HL-60 (cell line): ENCODE data around the gene GREB1.

ENCODE experiments used
- DNase-seq, 2 experiments: peaks; one replicate each; pipeline ENCODE4 v3.0.0-alpha.2; 2010 to 2020; ENCODE audit warnings: low read depth in 1 of 2, low spot score in 1 of 2
- H3K27ac ChIP-seq: fragments of 250-450 bp; sonication (Bioruptor Pico); replicated peaks from 2 replicates; pipeline ENCODE4 v1.5.1; 2020; ENCODE audit warnings: mild to moderate bottlenecking, moderate library complexity
- H3K27me3 ChIP-seq: fragments of 250-450 bp; sonication (Bioruptor Pico); 2 replicates; pipeline ENCODE4 v1.5.1; 2021; ENCODE audit warnings: mild to moderate bottlenecking, moderate library complexity; ENCODE audit not compliant: insufficient read depth, poor library complexity, severe bottlenecking
- H3K4me3 ChIP-seq: replicated peaks from 2 replicates; pipeline ENCODE4 v1.5.1; 2011; ENCODE audit warnings: mild to moderate bottlenecking, control low read depth, low read length; ENCODE audit not compliant: insufficient read depth
- GABPA ChIP-seq: IDR thresholded peaks from 2 replicates; pipeline ENCODE4 v1.6.1; 2012; ENCODE audit warnings: low read depth
- POLR2AphosphoS5 ChIP-seq: IDR thresholded peaks from 2 replicates; pipeline ENCODE4 v1.6.1; 2012; ENCODE audit warnings: low read depth
- SPI1 ChIP-seq: IDR thresholded peaks from 2 replicates; pipeline ENCODE4 v1.6.1; 2012; ENCODE audit warnings: low read depth, mild to moderate bottlenecking, borderline replicate concordance
- TF ChIP-seq, protein P1 (sequence below): IDR thresholded peaks from 2 replicates; pipeline ENCODE4 v1.6.1; 2012; ENCODE audit warnings: low read depth; ENCODE audit not compliant: insufficient replicate concordance
- TF ChIP-seq, protein P2 (sequence below): IDR thresholded peaks from one replicate; pipeline ENCODE4 v1.5.1; 2011; ENCODE audit warnings: low read length, control low read depth, inconsistent platforms; ENCODE audit not compliant: insufficient read depth

GREB1 gene

DNA sequence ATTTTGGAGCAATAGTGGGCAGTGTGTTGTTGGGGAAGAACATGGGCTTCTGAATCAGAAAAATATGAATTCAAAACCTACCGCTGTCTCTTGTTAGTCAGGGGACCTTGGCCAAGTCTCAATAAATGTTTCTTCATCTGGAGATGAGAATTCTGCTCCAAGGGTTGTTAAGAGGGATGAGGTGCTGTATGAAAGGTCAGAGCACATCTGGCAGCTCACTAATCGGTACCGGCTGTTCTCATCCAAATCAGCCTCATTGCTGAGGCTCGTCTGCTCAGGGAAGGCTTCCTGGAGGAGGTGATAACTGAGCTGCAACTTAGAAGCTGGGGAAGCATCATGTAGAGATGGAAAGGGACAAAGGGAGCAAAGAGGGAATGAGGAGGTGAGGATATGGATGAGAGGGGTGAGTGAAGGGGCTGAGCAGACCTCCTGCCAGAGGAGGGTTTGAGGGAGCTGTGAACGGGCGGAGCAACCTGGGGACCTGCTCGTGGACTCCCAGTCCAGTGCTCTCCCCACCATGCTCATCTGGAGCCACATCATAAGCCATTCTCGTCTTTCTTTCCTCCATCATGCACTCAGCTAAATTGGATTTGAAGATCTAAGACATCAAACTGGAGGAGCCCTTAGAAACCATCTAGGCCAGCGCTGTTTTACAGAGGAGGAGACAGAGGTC is 47.4 kb downstream of the GREB1 start:
- Histone ChIP-seq H3K27me3 (no peaks in the 10 kb centered on the region), H3K27ac (no peak overlapping the region), H3K4me3 (no peak overlapping the region)
- no peak for DNase-seq
- no peak for TF ChIP-seq SPI1
- TF ChIP-seq, protein P1, sequence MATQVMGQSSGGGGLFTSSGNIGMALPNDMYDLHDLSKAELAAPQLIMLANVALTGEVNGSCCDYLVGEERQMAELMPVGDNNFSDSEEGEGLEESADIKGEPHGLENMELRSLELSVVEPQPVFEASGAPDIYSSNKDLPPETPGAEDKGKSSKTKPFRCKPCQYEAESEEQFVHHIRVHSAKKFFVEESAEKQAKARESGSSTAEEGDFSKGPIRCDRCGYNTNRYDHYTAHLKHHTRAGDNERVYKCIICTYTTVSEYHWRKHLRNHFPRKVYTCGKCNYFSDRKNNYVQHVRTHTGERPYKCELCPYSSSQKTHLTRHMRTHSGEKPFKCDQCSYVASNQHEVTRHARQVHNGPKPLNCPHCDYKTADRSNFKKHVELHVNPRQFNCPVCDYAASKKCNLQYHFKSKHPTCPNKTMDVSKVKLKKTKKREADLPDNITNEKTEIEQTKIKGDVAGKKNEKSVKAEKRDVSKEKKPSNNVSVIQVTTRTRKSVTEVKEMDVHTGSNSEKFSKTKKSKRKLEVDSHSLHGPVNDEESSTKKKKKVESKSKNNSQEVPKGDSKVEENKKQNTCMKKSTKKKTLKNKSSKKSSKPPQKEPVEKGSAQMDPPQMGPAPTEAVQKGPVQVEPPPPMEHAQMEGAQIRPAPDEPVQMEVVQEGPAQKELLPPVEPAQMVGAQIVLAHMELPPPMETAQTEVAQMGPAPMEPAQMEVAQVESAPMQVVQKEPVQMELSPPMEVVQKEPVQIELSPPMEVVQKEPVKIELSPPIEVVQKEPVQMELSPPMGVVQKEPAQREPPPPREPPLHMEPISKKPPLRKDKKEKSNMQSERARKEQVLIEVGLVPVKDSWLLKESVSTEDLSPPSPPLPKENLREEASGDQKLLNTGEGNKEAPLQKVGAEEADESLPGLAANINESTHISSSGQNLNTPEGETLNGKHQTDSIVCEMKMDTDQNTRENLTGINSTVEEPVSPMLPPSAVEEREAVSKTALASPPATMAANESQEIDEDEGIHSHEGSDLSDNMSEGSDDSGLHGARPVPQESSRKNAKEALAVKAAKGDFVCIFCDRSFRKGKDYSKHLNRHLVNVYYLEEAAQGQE, result no peak
- TF ChIP-seq, protein P2, sequence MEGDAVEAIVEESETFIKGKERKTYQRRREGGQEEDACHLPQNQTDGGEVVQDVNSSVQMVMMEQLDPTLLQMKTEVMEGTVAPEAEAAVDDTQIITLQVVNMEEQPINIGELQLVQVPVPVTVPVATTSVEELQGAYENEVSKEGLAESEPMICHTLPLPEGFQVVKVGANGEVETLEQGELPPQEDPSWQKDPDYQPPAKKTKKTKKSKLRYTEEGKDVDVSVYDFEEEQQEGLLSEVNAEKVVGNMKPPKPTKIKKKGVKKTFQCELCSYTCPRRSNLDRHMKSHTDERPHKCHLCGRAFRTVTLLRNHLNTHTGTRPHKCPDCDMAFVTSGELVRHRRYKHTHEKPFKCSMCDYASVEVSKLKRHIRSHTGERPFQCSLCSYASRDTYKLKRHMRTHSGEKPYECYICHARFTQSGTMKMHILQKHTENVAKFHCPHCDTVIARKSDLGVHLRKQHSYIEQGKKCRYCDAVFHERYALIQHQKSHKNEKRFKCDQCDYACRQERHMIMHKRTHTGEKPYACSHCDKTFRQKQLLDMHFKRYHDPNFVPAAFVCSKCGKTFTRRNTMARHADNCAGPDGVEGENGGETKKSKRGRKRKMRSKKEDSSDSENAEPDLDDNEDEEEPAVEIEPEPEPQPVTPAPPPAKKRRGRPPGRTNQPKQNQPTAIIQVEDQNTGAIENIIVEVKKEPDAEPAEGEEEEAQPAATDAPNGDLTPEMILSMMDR, result no peak
- TF ChIP-seq POLR2AphosphoS5, result no peak
- TF ChIP-seq GABPA, result no peak

DNA sequence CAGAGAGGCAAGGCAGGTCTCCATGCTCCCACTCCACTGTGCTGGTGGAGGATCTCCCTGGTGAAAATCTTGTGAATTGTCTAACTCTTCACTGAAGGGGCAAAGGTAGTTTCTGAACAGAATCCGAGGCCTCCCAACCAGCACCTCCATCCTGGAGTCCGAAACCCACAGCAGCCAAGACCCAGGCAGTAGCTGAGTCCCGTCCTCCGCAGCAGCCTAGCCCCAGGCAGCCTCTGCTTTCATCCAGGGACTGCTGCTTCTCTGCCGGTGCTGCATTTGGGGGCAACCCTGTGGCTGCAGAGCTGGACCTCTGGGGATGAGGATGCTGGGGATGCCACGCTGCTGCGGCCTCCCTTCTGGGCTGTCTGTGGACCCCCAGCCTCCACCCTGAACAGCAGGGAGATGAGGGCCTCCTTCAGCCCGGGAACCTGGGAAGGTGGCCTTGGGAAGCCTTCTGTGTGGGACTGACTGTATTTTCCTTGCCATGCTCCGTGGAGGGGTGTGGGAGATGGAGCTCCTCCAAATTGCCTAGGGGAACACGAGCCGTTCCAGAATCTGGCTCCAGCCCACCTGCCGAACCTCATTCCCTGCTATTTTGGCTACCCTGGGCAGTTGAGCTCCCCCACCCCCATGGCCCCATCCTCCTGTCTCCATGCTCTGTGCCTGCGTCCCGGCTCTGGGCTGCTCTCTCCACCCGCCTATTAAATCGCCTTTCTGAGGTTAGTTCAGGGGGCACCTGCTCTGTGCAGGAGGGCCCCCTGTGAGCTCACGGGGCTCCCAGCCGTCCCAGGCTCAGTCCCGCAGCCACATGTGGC is 48.2 kb downstream of the GREB1 start:
- Histone ChIP-seq H3K4me3 (no peak overlapping the region), H3K27me3 (no peaks in the 10 kb centered on the region), H3K27ac (no peak overlapping the region)
- no peak for TF ChIP-seq POLR2AphosphoS5
- TF ChIP-seq, protein P2, result no peak
- no peak for TF ChIP-seq GABPA
- TF ChIP-seq, protein P1, result no peak
- TF ChIP-seq SPI1, result no peak
- no peak for DNase-seq

DNA sequence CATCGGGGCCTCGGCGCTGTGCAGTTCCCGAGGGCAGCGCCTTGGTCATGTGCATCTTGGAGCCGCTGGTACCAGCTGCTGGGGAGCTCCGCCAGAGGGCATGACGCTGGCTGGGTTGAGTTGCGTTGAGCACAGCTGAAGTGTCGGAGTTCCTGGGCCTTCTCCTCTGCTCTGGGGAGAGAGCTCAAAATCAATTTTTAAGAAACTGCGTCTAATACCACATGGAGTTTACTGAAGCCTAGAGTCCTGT is 48.7 kb downstream of the GREB1 start:
- H3K27ac ChIP-seq, result no peak overlapping the region
- no peaks in the 10 kb centered on the region for H3K27me3 ChIP-seq
- H3K4me3 ChIP-seq, result no peak overlapping the region
- no peak for DNase-seq
- no peak for TF ChIP-seq POLR2AphosphoS5
- no peak for TF ChIP-seq GABPA
- TF ChIP-seq SPI1, result no peak
- TF ChIP-seq, protein P2, result no peak
- TF ChIP-seq, protein P1, result no peak
